HepG2 (cell line): ENCODE measurements around the gene MTFP1. TPM values are rescaled to one million over a fixed set of nuclear protein-coding genes. Genes with fewer than 3 reads are reported as not detected.

Experiments
- FOSL1 ChIP-seq: sonication (generic); formaldehyde crosslinking; IDR thresholded peaks from 2 replicates; pipeline ENCODE4 v1.9.0; 2021; ENCODE audit warnings: missing genetic modification reagents, borderline replicate concordance
- FOXM1 ChIP-seq: sonication (generic); formaldehyde crosslinking; IDR thresholded peaks from 2 replicates; pipeline ENCODE4 v1.5.0; 2020; ENCODE audit warnings: missing genetic modification reagents
- IRX3 ChIP-seq: sonication (generic); formaldehyde crosslinking; IDR thresholded peaks from 2 replicates; pipeline ENCODE4 v1.8.1; 2023; ENCODE audit warnings: mild to moderate bottlenecking, low read depth, missing genetic modification reagents, borderline replicate concordance
- KDM3A ChIP-seq: IDR thresholded peaks from 2 replicates; pipeline ENCODE4 v1.6.1; 2018; ENCODE audit warnings: low read depth, missing compliant biosample characterization
- PHF5A ChIP-seq: IDR thresholded peaks from one replicate; pipeline ENCODE4 v1.6.1; 2018; ENCODE audit warnings: low read depth, missing genetic modification reagents; ENCODE audit not compliant: unreplicated experiment
- POLR2AphosphoS2 ChIP-seq: IDR thresholded peaks from 2 replicates; pipeline ENCODE4 v1.6.1; 2011; ENCODE audit warnings: low read depth, low read length, improper control_type of control experiment
- SOX5 ChIP-seq: IDR thresholded peaks from 2 replicates; pipeline ENCODE4 v1.6.1; 2016; ENCODE audit warnings: borderline replicate concordance
- TP53 ChIP-seq: sonication (generic); formaldehyde crosslinking; conservative IDR thresholded peaks from 2 replicates; pipeline ENCODE4 v1.4.0; 2020; ENCODE audit warnings: missing genetic modification reagents
- ZNF180 ChIP-seq: sonication (generic); formaldehyde crosslinking; IDR thresholded peaks from 2 replicates; pipeline ENCODE4 v1.4.0; 2020; ENCODE audit warnings: low read depth, missing genetic modification reagents, borderline replicate concordance
- ZNF225 ChIP-seq: sonication (generic); formaldehyde crosslinking; IDR thresholded peaks from 2 replicates; pipeline ENCODE4 v1.4.0; 2020; ENCODE audit warnings: mild to moderate bottlenecking, missing genetic modification reagents
- ZNF792 ChIP-seq: IDR thresholded peaks from 2 replicates; pipeline ENCODE4 v1.6.1; 2016
- ZSCAN9 ChIP-seq: IDR thresholded peaks from 2 replicates; pipeline ENCODE4 v1.6.1; 2016; ENCODE audit warnings: borderline replicate concordance
- polyA plus RNA-seq, 8 experiments: library from polyadenylated mRNA; depleted of rRNA in 3 of 8; stranded (reverse) in 7 of 8; unstranded in 1 of 8; fragments of >200 nt; fragmentation: Illumina TruSeq in 4 of 8; extraction: Trizol in 4 of 8; gene quantifications; 2 replicates each; pipeline versions ENCODE4 v1.2.1 to v1.2.3, GENCODE V29; 2011 to 2016; ENCODE audit warnings: low read depth in 4 of 8, missing spikeins in 1 of 8, mixed read lengths in 1 of 8; ENCODE audit not compliant: insufficient read depth in 1 of 8
- total RNA-seq, 5 experiments: library from RNA; depleted of rRNA; stranded (reverse); fragments of >200 nt; fragmentation: Illumina TruSeq; extraction: Trizol; gene quantifications; 2 replicates each; pipeline ENCODE4 v1.2.3, GENCODE V29; 2016; ENCODE audit warnings: low read depth in 1 of 5
- TF ChIP-seq, protein P1 (sequence below): sonication (generic); formaldehyde crosslinking; IDR thresholded peaks from 2 replicates; pipeline ENCODE4; 2020; ENCODE audit warnings: missing genetic modification reagents, mild to moderate bottlenecking, borderline replicate concordance
- TF ChIP-seq, protein P2 (sequence below): sonication (generic); formaldehyde crosslinking; IDR thresholded peaks from 2 replicates; pipeline ENCODE4 v1.8.1; 2022; ENCODE audit warnings: low read depth, mild to moderate bottlenecking, missing genetic modification reagents
- TF ChIP-seq, protein P3 (sequence below): sonication (generic); formaldehyde crosslinking; IDR thresholded peaks from 2 replicates; pipeline ENCODE4 v1.4.0; 2020; ENCODE audit warnings: missing genetic modification reagents
- TF ChIP-seq, protein P4 (sequence below): IDR thresholded peaks from 2 replicates; pipeline ENCODE4 v1.6.1; 2016; ENCODE audit warnings: missing biosample characterization, missing genetic modification reagents, low read depth

Gene MTFP1
- total and polyA plus RNA-seq, 2 of the 13 experiments (the other 11 are each of a cell fraction or from before 2014, with no cell fraction given), result 29.5 to 45.6 TPM

DNA sequence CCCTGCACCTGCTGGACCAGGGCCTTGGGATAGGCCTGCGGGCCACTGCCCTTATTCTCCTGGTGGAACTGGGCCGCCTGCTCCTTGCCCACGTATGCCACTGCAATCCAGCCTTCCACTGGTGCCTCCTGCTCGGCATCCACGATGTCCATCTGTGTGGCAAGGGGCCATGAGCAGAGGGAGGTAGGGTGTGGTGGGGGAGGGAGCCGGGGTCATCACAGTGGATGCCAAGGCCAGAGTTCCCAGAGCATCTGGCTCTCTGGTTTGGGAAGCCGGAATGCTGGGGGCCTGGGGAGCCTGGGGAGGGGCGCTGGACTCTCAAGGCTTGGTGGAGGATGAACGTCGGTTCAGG is 39.0 kb upstream of the MTFP1 start (continued):
- TF ChIP-seq, protein P1, sequence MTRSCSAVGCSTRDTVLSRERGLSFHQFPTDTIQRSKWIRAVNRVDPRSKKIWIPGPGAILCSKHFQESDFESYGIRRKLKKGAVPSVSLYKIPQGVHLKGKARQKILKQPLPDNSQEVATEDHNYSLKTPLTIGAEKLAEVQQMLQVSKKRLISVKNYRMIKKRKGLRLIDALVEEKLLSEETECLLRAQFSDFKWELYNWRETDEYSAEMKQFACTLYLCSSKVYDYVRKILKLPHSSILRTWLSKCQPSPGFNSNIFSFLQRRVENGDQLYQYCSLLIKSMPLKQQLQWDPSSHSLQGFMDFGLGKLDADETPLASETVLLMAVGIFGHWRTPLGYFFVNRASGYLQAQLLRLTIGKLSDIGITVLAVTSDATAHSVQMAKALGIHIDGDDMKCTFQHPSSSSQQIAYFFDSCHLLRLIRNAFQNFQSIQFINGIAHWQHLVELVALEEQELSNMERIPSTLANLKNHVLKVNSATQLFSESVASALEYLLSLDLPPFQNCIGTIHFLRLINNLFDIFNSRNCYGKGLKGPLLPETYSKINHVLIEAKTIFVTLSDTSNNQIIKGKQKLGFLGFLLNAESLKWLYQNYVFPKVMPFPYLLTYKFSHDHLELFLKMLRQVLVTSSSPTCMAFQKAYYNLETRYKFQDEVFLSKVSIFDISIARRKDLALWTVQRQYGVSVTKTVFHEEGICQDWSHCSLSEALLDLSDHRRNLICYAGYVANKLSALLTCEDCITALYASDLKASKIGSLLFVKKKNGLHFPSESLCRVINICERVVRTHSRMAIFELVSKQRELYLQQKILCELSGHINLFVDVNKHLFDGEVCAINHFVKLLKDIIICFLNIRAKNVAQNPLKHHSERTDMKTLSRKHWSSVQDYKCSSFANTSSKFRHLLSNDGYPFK (CRISPR knock-in tag), result no peak
- TF ChIP-seq ZNF180 (CRISPR knock-in tag), result no peak
- TF ChIP-seq KDM3A (CRISPR knock-in tag), result no peak
- TF ChIP-seq, protein P2, sequence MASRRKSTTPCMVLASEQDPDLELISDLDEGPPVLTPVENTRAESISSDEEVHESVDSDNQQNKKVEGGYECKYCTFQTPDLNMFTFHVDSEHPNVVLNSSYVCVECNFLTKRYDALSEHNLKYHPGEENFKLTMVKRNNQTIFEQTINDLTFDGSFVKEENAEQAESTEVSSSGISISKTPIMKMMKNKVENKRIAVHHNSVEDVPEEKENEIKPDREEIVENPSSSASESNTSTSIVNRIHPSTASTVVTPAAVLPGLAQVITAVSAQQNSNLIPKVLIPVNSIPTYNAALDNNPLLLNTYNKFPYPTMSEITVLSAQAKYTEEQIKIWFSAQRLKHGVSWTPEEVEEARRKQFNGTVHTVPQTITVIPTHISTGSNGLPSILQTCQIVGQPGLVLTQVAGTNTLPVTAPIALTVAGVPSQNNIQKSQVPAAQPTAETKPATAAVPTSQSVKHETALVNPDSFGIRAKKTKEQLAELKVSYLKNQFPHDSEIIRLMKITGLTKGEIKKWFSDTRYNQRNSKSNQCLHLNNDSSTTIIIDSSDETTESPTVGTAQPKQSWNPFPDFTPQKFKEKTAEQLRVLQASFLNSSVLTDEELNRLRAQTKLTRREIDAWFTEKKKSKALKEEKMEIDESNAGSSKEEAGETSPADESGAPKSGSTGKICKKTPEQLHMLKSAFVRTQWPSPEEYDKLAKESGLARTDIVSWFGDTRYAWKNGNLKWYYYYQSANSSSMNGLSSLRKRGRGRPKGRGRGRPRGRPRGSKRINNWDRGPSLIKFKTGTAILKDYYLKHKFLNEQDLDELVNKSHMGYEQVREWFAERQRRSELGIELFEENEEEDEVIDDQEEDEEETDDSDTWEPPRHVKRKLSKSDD (CRISPR knock-in tag), result no peak
- no peak for TF ChIP-seq ZNF792
- TF ChIP-seq ZSCAN9 (CRISPR knock-in tag), result no peak
- TF ChIP-seq, protein P3, sequence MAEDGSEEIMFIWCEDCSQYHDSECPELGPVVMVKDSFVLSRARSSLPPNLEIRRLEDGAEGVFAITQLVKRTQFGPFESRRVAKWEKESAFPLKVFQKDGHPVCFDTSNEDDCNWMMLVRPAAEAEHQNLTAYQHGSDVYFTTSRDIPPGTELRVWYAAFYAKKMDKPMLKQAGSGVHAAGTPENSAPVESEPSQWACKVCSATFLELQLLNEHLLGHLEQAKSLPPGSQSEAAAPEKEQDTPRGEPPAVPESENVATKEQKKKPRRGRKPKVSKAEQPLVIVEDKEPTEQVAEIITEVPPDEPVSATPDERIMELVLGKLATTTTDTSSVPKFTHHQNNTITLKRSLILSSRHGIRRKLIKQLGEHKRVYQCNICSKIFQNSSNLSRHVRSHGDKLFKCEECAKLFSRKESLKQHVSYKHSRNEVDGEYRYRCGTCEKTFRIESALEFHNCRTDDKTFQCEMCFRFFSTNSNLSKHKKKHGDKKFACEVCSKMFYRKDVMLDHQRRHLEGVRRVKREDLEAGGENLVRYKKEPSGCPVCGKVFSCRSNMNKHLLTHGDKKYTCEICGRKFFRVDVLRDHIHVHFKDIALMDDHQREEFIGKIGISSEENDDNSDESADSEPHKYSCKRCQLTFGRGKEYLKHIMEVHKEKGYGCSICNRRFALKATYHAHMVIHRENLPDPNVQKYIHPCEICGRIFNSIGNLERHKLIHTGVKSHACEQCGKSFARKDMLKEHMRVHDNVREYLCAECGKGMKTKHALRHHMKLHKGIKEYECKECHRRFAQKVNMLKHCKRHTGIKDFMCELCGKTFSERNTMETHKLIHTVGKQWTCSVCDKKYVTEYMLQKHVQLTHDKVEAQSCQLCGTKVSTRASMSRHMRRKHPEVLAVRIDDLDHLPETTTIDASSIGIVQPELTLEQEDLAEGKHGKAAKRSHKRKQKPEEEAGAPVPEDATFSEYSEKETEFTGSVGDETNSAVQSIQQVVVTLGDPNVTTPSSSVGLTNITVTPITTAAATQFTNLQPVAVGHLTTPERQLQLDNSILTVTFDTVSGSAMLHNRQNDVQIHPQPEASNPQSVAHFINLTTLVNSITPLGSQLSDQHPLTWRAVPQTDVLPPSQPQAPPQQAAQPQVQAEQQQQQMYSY (CRISPR knock-in tag), result no peak
- no peak for TF ChIP-seq FOXM1
- TF ChIP-seq ZNF225 (CRISPR knock-in tag), result 0 out of 2 replicates have a peak, but pooled peaks have one; percentile 23
- TF ChIP-seq FOSL1, result no peak
- TF ChIP-seq, protein P4, sequence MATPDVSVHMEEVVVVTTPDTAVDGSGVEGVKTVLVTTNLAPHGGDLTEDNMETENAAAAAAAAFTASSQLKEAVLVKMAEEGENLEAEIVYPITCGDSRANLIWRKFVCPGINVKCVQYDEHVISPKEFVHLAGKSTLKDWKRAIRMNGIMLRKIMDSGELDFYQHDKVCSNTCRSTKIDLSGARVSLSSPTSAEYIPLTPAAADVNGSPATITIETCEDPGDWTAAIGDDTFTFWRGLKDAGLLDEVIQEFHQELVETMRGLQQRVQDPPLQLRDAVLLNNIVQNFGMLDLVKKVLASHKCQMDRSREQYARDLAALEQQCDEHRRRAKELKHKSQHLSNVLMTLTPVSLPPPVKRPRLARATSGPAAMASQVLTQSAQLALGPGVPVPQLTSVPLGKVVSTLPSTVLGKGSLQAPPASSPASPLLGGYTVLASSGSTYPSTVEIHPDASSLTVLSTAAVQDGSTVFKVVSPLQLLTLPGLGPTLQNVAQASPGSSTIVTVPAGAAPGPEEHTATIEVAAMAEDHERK (CRISPR knock-in tag), result no peak
- no peak for TF ChIP-seq POLR2AphosphoS2
- TF ChIP-seq IRX3, result no peak
- no peak for TF ChIP-seq SOX5 (CRISPR knock-in tag)
- TF ChIP-seq PHF5A, result no peak
- TF ChIP-seq TP53 (CRISPR knock-in tag), result no peak
